ENCODE measurements around the gene PIK3R4. TPM values are rescaled to one million over a fixed set of nuclear protein-coding genes. Genes with fewer than 3 reads are reported as not detected.

PIK3R4 gene
- total and polyA plus RNA-seq, 4 donors: 14.3 to 22.3 (median 20.0) TPM

GRCh38 chr3:130649061-130649654, 97.5 kb downstream of the PIK3R4 start:
- no peak for DNase-seq
- no peak for ATAC-seq (ENCODE audit: low FRiP score)
- Histone ChIP-seq H3K9me3 (ENCODE audit: control insufficient read depth, low read length) (no peaks in the 10 kb centered on the region), H3K4me1 (ENCODE audit: control insufficient read depth in 1 of 2, insufficient read depth in 2 of 2, low read length in 2 of 2) (no peaks in the 10 kb centered on the region), H3K27ac (ENCODE audit: low read depth in 1 of 2, low read length in 2 of 2) (no peak overlapping the region), H3K4me3 (ENCODE audit: low read length in 2 of 2) (no peak overlapping the region), H3K27me3 (ENCODE audit: control insufficient read depth in 1 of 2, insufficient read depth in 2 of 2, low read length in 1 of 2) (no peaks in the 10 kb centered on the region), H3K36me3 (ENCODE audit: control insufficient read depth in 1 of 2, insufficient read depth in 2 of 2, low read length in 1 of 2) (no peaks in the 10 kb centered on the region)
- WGBS, 2 donors: 89 to 91% methylated on average over 30 of the region's 30 CpGs
- intact Hi-C loops (cut with DNase I): no loop called here

- H3K27me3 ChIP-seq (ENCODE audit: control insufficient read depth in 1 of 2, insufficient read depth in 2 of 2, low read length in 1 of 2): no peaks in the 10 kb centered on the region
- ATAC-seq (ENCODE audit: low FRiP score) (no peak), DNase-seq (no peak)
- H3K4me3 ChIP-seq (ENCODE audit: low read length in 2 of 2): no peak overlapping the region
- no peak overlapping the region for H3K27ac ChIP-seq (ENCODE audit: low read depth in 1 of 2, low read length in 2 of 2)
- intact Hi-C loops (cut with DNase I): no loop called here
- no peaks in the 10 kb centered on the region for H3K36me3 ChIP-seq (ENCODE audit: control insufficient read depth in 1 of 2, insufficient read depth in 2 of 2, low read length in 1 of 2)
- no peaks in the 10 kb centered on the region for H3K9me3 ChIP-seq (ENCODE audit: control insufficient read depth, low read length)
- H3K4me1 ChIP-seq (ENCODE audit: control insufficient read depth in 1 of 2, insufficient read depth in 2 of 2, low read length in 2 of 2): no peaks in the 10 kb centered on the region
- WGBS, 2 donors: 77 to 80% methylated on average over 2 of the region's 2 CpGs
Measured at GRCh38 chr3:130648293-130648692, 98.3 kb downstream of the PIK3R4 start.

GRCh38 chr3:130645261-130645660, 101.4 kb downstream of the PIK3R4 start:
- ATAC-seq (ENCODE audit: low FRiP score): no peak
- no peak for DNase-seq
- intact Hi-C loops (cut with DNase I): no loop called here
- WGBS, 2 donors: 44% methylated on average over 1 of the region's 1 CpG
- no peak overlapping the region for H3K27ac ChIP-seq (ENCODE audit: low read depth in 1 of 2, low read length in 2 of 2)
- no peaks in the 10 kb centered on the region for H3K9me3 ChIP-seq (ENCODE audit: control insufficient read depth, low read length)
- no peaks in the 10 kb centered on the region for H3K36me3 ChIP-seq (ENCODE audit: control insufficient read depth in 1 of 2, insufficient read depth in 2 of 2, low read length in 1 of 2)
- H3K4me3 ChIP-seq (ENCODE audit: low read length in 2 of 2): no peak overlapping the region
- H3K27me3 ChIP-seq (ENCODE audit: control insufficient read depth in 1 of 2, insufficient read depth in 2 of 2, low read length in 1 of 2): no peaks in the 10 kb centered on the region
- no peaks in the 10 kb centered on the region for H3K4me1 ChIP-seq (ENCODE audit: control insufficient read depth in 1 of 2, insufficient read depth in 2 of 2, low read length in 2 of 2)

- H3K27me3 ChIP-seq (ENCODE audit: control insufficient read depth in 1 of 2, insufficient read depth in 2 of 2, low read length in 1 of 2): no peaks in the 10 kb centered on the region
- no peak overlapping the region for H3K4me3 ChIP-seq (ENCODE audit: low read length in 2 of 2)
- no peak for DNase-seq
- no peaks in the 10 kb centered on the region for H3K9me3 ChIP-seq (ENCODE audit: control insufficient read depth, low read length)
- H3K36me3 ChIP-seq (ENCODE audit: control insufficient read depth in 1 of 2, insufficient read depth in 2 of 2, low read length in 1 of 2): no peaks in the 10 kb centered on the region
- 80 to 85% methylated on average over 4 of the region's 4 CpGs for WGBS, 2 donors
- ATAC-seq (ENCODE audit: low FRiP score): no peak
- H3K27ac ChIP-seq (ENCODE audit: low read depth in 1 of 2, low read length in 2 of 2): no peak overlapping the region
- no peaks in the 10 kb centered on the region for H3K4me1 ChIP-seq (ENCODE audit: control insufficient read depth in 1 of 2, insufficient read depth in 2 of 2, low read length in 2 of 2)
- intact Hi-C loops (cut with DNase I): no loop called here
Measured at GRCh38 chr3:130644628-130645253, 101.9 kb downstream of the PIK3R4 start.

- H3K4me1 ChIP-seq (ENCODE audit: control insufficient read depth in 1 of 2, insufficient read depth in 2 of 2, low read length in 2 of 2): no peaks in the 10 kb centered on the region
- no peaks in the 10 kb centered on the region for H3K36me3 ChIP-seq (ENCODE audit: control insufficient read depth in 1 of 2, insufficient read depth in 2 of 2, low read length in 1 of 2)
- H3K4me3 ChIP-seq (ENCODE audit: low read length in 2 of 2): no peak overlapping the region
- H3K27ac ChIP-seq (ENCODE audit: low read depth in 1 of 2, low read length in 2 of 2): no peak overlapping the region
- DNase-seq (no peak), ATAC-seq (ENCODE audit: low FRiP score) (no peak)
- H3K9me3 ChIP-seq (ENCODE audit: control insufficient read depth, low read length): no peaks in the 10 kb centered on the region
- 61 to 75% methylated on average over 2 of the region's 2 CpGs for WGBS, 2 donors
- no peaks in the 10 kb centered on the region for H3K27me3 ChIP-seq (ENCODE audit: control insufficient read depth in 1 of 2, insufficient read depth in 2 of 2, low read length in 1 of 2)
- intact Hi-C loops (cut with DNase I): no loop called here
Measured at GRCh38 chr3:130640027-130640426, 106.6 kb downstream of the PIK3R4 start.

- no peak for DNase-seq
- WGBS, 2 donors: 67 to 70% methylated on average over 1 of the region's 1 CpG
- no peaks in the 10 kb centered on the region for H3K27me3 ChIP-seq (ENCODE audit: control insufficient read depth in 1 of 2, insufficient read depth in 2 of 2, low read length in 1 of 2)
- H3K4me3 ChIP-seq (ENCODE audit: low read length in 2 of 2): no peak overlapping the region
- ATAC-seq (ENCODE audit: low FRiP score): no peak
- H3K36me3 ChIP-seq (ENCODE audit: control insufficient read depth in 1 of 2, insufficient read depth in 2 of 2, low read length in 1 of 2): no peaks in the 10 kb centered on the region
- intact Hi-C loops (cut with DNase I): no loop called here
- H3K27ac ChIP-seq (ENCODE audit: low read depth in 1 of 2, low read length in 2 of 2): no peak overlapping the region
- no peaks in the 10 kb centered on the region for H3K9me3 ChIP-seq (ENCODE audit: control insufficient read depth, low read length)
- H3K4me1 ChIP-seq (ENCODE audit: control insufficient read depth in 1 of 2, insufficient read depth in 2 of 2, low read length in 2 of 2): no peaks in the 10 kb centered on the region
Measured at GRCh38 chr3:130636480-130637234, 110.0 kb downstream of the PIK3R4 start.

- ATAC-seq (ENCODE audit: low FRiP score) (no peak), DNase-seq (no peak)
- no peaks in the 10 kb centered on the region for H3K9me3 ChIP-seq (ENCODE audit: control insufficient read depth, low read length)
- H3K27me3 ChIP-seq (ENCODE audit: control insufficient read depth in 1 of 2, insufficient read depth in 2 of 2, low read length in 1 of 2): no peaks in the 10 kb centered on the region
- no peak overlapping the region for H3K4me3 ChIP-seq (ENCODE audit: low read length in 2 of 2)
- no peak overlapping the region for H3K27ac ChIP-seq (ENCODE audit: low read depth in 1 of 2, low read length in 2 of 2)
- no peaks in the 10 kb centered on the region for H3K4me1 ChIP-seq (ENCODE audit: control insufficient read depth in 1 of 2, insufficient read depth in 2 of 2, low read length in 2 of 2)
- intact Hi-C loops (cut with DNase I): no loop called here
- H3K36me3 ChIP-seq (ENCODE audit: control insufficient read depth in 1 of 2, insufficient read depth in 2 of 2, low read length in 1 of 2): no peaks in the 10 kb centered on the region
Measured at GRCh38 chr3:130635978-130636377, 110.7 kb downstream of the PIK3R4 start.

GRCh38 chr3:130635285-130635684, 111.3 kb downstream of the PIK3R4 start:
- H3K36me3 ChIP-seq (ENCODE audit: control insufficient read depth in 1 of 2, insufficient read depth in 2 of 2, low read length in 1 of 2): no peaks in the 10 kb centered on the region
- no peak overlapping the region for H3K4me3 ChIP-seq (ENCODE audit: low read length in 2 of 2)
- H3K27me3 ChIP-seq (ENCODE audit: control insufficient read depth in 1 of 2, insufficient read depth in 2 of 2, low read length in 1 of 2): no peaks in the 10 kb centered on the region
- H3K27ac ChIP-seq (ENCODE audit: low read depth in 1 of 2, low read length in 2 of 2): no peak overlapping the region
- 87 to 91% methylated on average over 2 of the region's 2 CpGs for WGBS, 2 donors
- no peaks in the 10 kb centered on the region for H3K4me1 ChIP-seq (ENCODE audit: control insufficient read depth in 1 of 2, insufficient read depth in 2 of 2, low read length in 2 of 2)
- intact Hi-C loops (cut with DNase I): no loop called here
- no peak for ATAC-seq (ENCODE audit: low FRiP score)
- H3K9me3 ChIP-seq (ENCODE audit: control insufficient read depth, low read length): no peaks in the 10 kb centered on the region
- no peak for DNase-seq
